Activated CD8-positive, alpha-beta memory T cell treated with anti-CD3 and anti-CD28 coated beads, Interleukin-2, amount 10 ng/mL, durations not matched to agents 7 days and 5 days (primary cell): ENCODE measurements around the gene PRTFDC1. TPM values are rescaled to one million over a fixed set of nuclear protein-coding genes. Genes with fewer than 3 reads are reported as not detected.
A peak's percentile ranks its signal among the peaks of the same experiment; 100 is the strongest.
"Not testable (repeated sequence)": the region's sequence is repeated elsewhere in the genome, so short reads cannot be mapped to it uniquely, and the experiment has no call there.

Source experiments
- ATAC-seq: fragments of 150-1000 bp; cut with Tn5 transposase; one replicate; pipeline ENCODE4 v1.10.0; 2021; ENCODE audit warnings: moderate library complexity
- CTCF ChIA-PET: fragments of 350-600 bp; sonication (Branson Sonifier 250); formaldehyde crosslinking; loops from one replicate; lab custom pipeline; 2021; ENCODE audit warnings: antibody characterized with exemption; lab: Charles Lee
- DNase-seq: peaks from one replicate; pipeline ENCODE4 v3.0.0-alpha.2; 2020
- H3K27ac Mint-ChIP-seq: one replicate; pipeline ENCODE4 v1.8.0; 2021; ENCODE audit warnings: mild to moderate bottlenecking, mixed read lengths
- H3K27me3 Mint-ChIP-seq: one replicate; pipeline ENCODE4 v1.8.0; 2021; ENCODE audit warnings: mixed read lengths
- H3K36me3 Mint-ChIP-seq: one replicate; pipeline ENCODE4 v1.8.0; 2021; ENCODE audit warnings: mild to moderate bottlenecking, mixed read lengths
- H3K4me1 Mint-ChIP-seq: one replicate; pipeline ENCODE4 v1.8.0; 2021; ENCODE audit warnings: mixed read lengths
- H3K4me3 Mint-ChIP-seq: one replicate; pipeline ENCODE4 v1.8.0; 2021; ENCODE audit warnings: mild to moderate bottlenecking, moderate library complexity, mixed read lengths
- H3K9me3 Mint-ChIP-seq: one replicate; pipeline ENCODE4 v1.8.0; 2022; ENCODE audit warnings: low read depth, mixed read lengths
- total RNA-seq, 2 experiments: library from RNA; stranded (reverse); gene quantifications; one replicate each; pipeline ENCODE4 v1.2.3, GENCODE V29; 2021

PRTFDC1 gene
- total RNA-seq, 2 experiments from 2014 or later: 1.6 to 2.9 TPM

GRCh38 chr10:24920192-24920591, 32.2 kb downstream of the PRTFDC1 start:
- peak overlapping the region; percentile 77 for H3K27ac Mint-ChIP-seq
- H3K9me3 Mint-ChIP-seq, DNase-seq, ATAC-seq, H3K4me3 Mint-ChIP-seq, H3K27me3 Mint-ChIP-seq: not testable (repeated sequence)
- CTCF ChIA-PET: interaction anchor here (1.6 to 1.9 kb wide), 2 partner anchors 9 to 31 kb away, joined by 3 to 6 read pairs; no protein-coding TSS in a partner anchor
- peaks cover 30% of the 10 kb centered on the region for H3K36me3 Mint-ChIP-seq
- peaks cover 26% of the 10 kb centered on the region for H3K4me1 Mint-ChIP-seq

GRCh38 chr10:24919629-24920028, 32.8 kb downstream of the PRTFDC1 start:
- not testable (repeated sequence) for H3K4me3 Mint-ChIP-seq, H3K27ac Mint-ChIP-seq, DNase-seq, H3K27me3 Mint-ChIP-seq, H3K9me3 Mint-ChIP-seq, ATAC-seq
- CTCF ChIA-PET: interaction anchor here (1.6 to 1.9 kb wide), 2 partner anchors 10 to 32 kb away, joined by 3 to 6 read pairs; no protein-coding TSS in a partner anchor
- H3K36me3 Mint-ChIP-seq: peaks cover 28% of the 10 kb centered on the region
- peaks cover 26% of the 10 kb centered on the region for H3K4me1 Mint-ChIP-seq

- ATAC-seq: no peak
- Mint-ChIP-seq H3K9me3 (no peaks in the 10 kb centered on the region), H3K36me3 (peaks cover 15% of the 10 kb centered on the region)
These were observed 34.4 kb downstream of the PRTFDC1 start for GRCh38 chr10:24917979-24918378.

GRCh38 chr10:24917493-24917892, 34.9 kb downstream of the PRTFDC1 start:
- H3K27me3 Mint-ChIP-seq: no peaks in the 10 kb centered on the region
- CTCF ChIA-PET: no interaction called here
- peaks cover 22% of the 10 kb centered on the region for H3K4me1 Mint-ChIP-seq
- H3K4me3 Mint-ChIP-seq: no peak overlapping the region
- H3K27ac Mint-ChIP-seq: no peak overlapping the region
- H3K36me3 Mint-ChIP-seq: peaks cover 16% of the 10 kb centered on the region
- ATAC-seq (no peak), DNase-seq (no peak)
- H3K9me3 Mint-ChIP-seq: no peaks in the 10 kb centered on the region

More at GRCh38 chr10:24917979-24918378, 34.4 kb downstream of the PRTFDC1 start:
- CTCF ChIA-PET: no interaction called here
- Mint-ChIP-seq H3K4me3 (no peak overlapping the region), H3K27ac (no peak overlapping the region), H3K4me1 (peaks cover 20% of the 10 kb centered on the region), H3K27me3 (no peaks in the 10 kb centered on the region)
- DNase-seq: no peak

GRCh38 chr10:24916365-24916764, 36.0 kb downstream of the PRTFDC1 start:
- DNase-seq (no peak), ATAC-seq (no peak)
- Mint-ChIP-seq H3K4me1 (peaks cover 22% of the 10 kb centered on the region), H3K4me3 (no peak overlapping the region), H3K27me3 (no peaks in the 10 kb centered on the region), H3K9me3 (no peaks in the 10 kb centered on the region), H3K27ac (no peak overlapping the region), H3K36me3 (peaks cover 15% of the 10 kb centered on the region)
- CTCF ChIA-PET: no interaction called here

GRCh38 chr10:24915304-24915703, 37.1 kb downstream of the PRTFDC1 start:
- no peak for DNase-seq
- Mint-ChIP-seq H3K4me1 (peaks cover 16% of the 10 kb centered on the region), H3K9me3 (no peaks in the 10 kb centered on the region), H3K36me3 (peaks cover 16% of the 10 kb centered on the region), H3K27ac (no peak overlapping the region), H3K27me3 (no peaks in the 10 kb centered on the region), H3K4me3 (no peak overlapping the region)
- CTCF ChIA-PET: no interaction called here
- no peak for ATAC-seq

- Mint-ChIP-seq H3K4me3 (no peak overlapping the region), H3K9me3 (no peaks in the 10 kb centered on the region), H3K27me3 (no peaks in the 10 kb centered on the region), H3K36me3 (peaks cover 10% of the 10 kb centered on the region), H3K4me1 (peaks cover 14% of the 10 kb centered on the region), H3K27ac (no peak overlapping the region)
- no peak for DNase-seq
- ATAC-seq: no peak
- CTCF ChIA-PET: no interaction called here
These were observed 38.3 kb downstream of the PRTFDC1 start for GRCh38 chr10:24914148-24914547.

GRCh38 chr10:24912215-24912614, 40.2 kb downstream of the PRTFDC1 start:
- DNase-seq: no peak
- Mint-ChIP-seq H3K27me3 (no peaks in the 10 kb centered on the region), H3K4me3 (no peak overlapping the region), H3K27ac (no peak overlapping the region), H3K4me1 (peaks cover 14% of the 10 kb centered on the region), H3K36me3 (peaks cover 13% of the 10 kb centered on the region), H3K9me3 (no peaks in the 10 kb centered on the region)
- ATAC-seq: no peak
- CTCF ChIA-PET: no interaction called here

GRCh38 chr10:24911029-24911428, 41.4 kb downstream of the PRTFDC1 start:
- Mint-ChIP-seq H3K4me3 (no peak overlapping the region), H3K9me3 (peaks cover 4% of the 10 kb centered on the region), H3K27ac (no peak overlapping the region), H3K4me1 (peaks cover 14% of the 10 kb centered on the region), H3K36me3 (peaks cover 21% of the 10 kb centered on the region), H3K27me3 (no peaks in the 10 kb centered on the region)
- DNase-seq: no peak
- CTCF ChIA-PET: interaction anchor here (0.8 to 1.2 kb wide), 3 partner anchors 13 to 140 kb away, joined by 3 read pairs; no protein-coding TSS in a partner anchor
- ATAC-seq: no peak

GRCh38 chr10:24910574-24910973, 41.8 kb downstream of the PRTFDC1 start:
- Mint-ChIP-seq H3K4me1 (peaks cover 14% of the 10 kb centered on the region), H3K9me3 (peaks cover 4% of the 10 kb centered on the region), H3K36me3 (peaks cover 24% of the 10 kb centered on the region), H3K27ac (no peak overlapping the region), H3K27me3 (no peaks in the 10 kb centered on the region), H3K4me3 (no peak overlapping the region)
- CTCF ChIA-PET: interaction anchor here (0.8 to 1.2 kb wide), 4 partner anchors 13 to 140 kb away, joined by 3 read pairs; no protein-coding TSS in a partner anchor
- ATAC-seq: no peak
- no peak for DNase-seq

GRCh38 chr10:24908793-24909423, 43.5 kb downstream of the PRTFDC1 start:
- CTCF ChIA-PET: interaction anchor here (1.3 kb wide), 1 partner anchor 9 kb away, joined by 4 read pairs; no protein-coding TSS in a partner anchor
- H3K4me3 Mint-ChIP-seq: no peak overlapping the region
- ATAC-seq: no peak
- H3K9me3 Mint-ChIP-seq: peaks cover 4% of the 10 kb centered on the region
- no peak for DNase-seq
- H3K27me3 Mint-ChIP-seq: no peaks in the 10 kb centered on the region
- H3K27ac Mint-ChIP-seq: no peak overlapping the region
- peaks cover 27% of the 10 kb centered on the region for H3K36me3 Mint-ChIP-seq
- H3K4me1 Mint-ChIP-seq: peaks cover 14% of the 10 kb centered on the region

GRCh38 chr10:24907956-24908355, 44.5 kb downstream of the PRTFDC1 start:
- no peak overlapping the region for H3K4me3 Mint-ChIP-seq
- H3K4me1 Mint-ChIP-seq: peaks cover 14% of the 10 kb centered on the region
- no peak overlapping the region for H3K27ac Mint-ChIP-seq
- CTCF ChIA-PET: no interaction called here
- peaks cover 27% of the 10 kb centered on the region for H3K36me3 Mint-ChIP-seq
- no peaks in the 10 kb centered on the region for H3K27me3 Mint-ChIP-seq
- peaks cover 4% of the 10 kb centered on the region for H3K9me3 Mint-ChIP-seq
- no peak for DNase-seq
- no peak for ATAC-seq

- peaks cover 16% of the 10 kb centered on the region for H3K4me1 Mint-ChIP-seq
- no peak for DNase-seq
- CTCF ChIA-PET: interaction anchor here (1.5 kb wide), 1 partner anchor 29 kb away, joined by 3 read pairs; no protein-coding TSS in a partner anchor
These were observed 46.0 kb downstream of the PRTFDC1 start for GRCh38 chr10:24906372-24906771.

GRCh38 chr10:24904824-24905223, 47.6 kb downstream of the PRTFDC1 start:
- Mint-ChIP-seq H3K27ac (no peak overlapping the region), H3K4me3 (no peak overlapping the region), H3K9me3 (peaks cover 4% of the 10 kb centered on the region), H3K27me3 (no peaks in the 10 kb centered on the region), H3K36me3 (peaks cover 22% of the 10 kb centered on the region), H3K4me1 (peaks cover 23% of the 10 kb centered on the region)
- CTCF ChIA-PET: no interaction called here
- no peak for DNase-seq
- ATAC-seq: no peak

More at GRCh38 chr10:24906372-24906771, 46.0 kb downstream of the PRTFDC1 start:
- no peak for ATAC-seq
- no peak overlapping the region for H3K4me3 Mint-ChIP-seq
- H3K27me3 Mint-ChIP-seq: no peaks in the 10 kb centered on the region
- peaks cover 4% of the 10 kb centered on the region for H3K9me3 Mint-ChIP-seq
- H3K36me3 Mint-ChIP-seq: peaks cover 21% of the 10 kb centered on the region
- no peak overlapping the region for H3K27ac Mint-ChIP-seq
